GM18870 (cell line): ENCODE measurements around the gene ZNF268.
"Not testable (repeated sequence)": the region's sequence is repeated elsewhere in the genome, so short reads cannot be mapped to it uniquely, and the experiment has no call there.

Source experiments
- ATAC-seq: cut with Tn5 transposase; IDR thresholded peaks from one replicate; pipeline ENCODE4 v1.9.1; 2021; ENCODE audit warnings: moderate library complexity; ENCODE audit not compliant: unreplicated experiment

Gene ZNF268

GRCh38 chr12:133226690-133227089 lies 45.4 kb downstream of the ZNF268 start:
- ATAC-seq: no peak

GRCh38 chr12:133227281-133227852 lies 46.1 kb downstream of the ZNF268 start:
- ATAC-seq: no peak

- ATAC-seq: no peak
These were observed 49.7 kb downstream of the ZNF268 start for GRCh38 chr12:133231001-133231400.

GRCh38 chr12:133233006-133233405 lies 51.7 kb downstream of the ZNF268 start:
- ATAC-seq: no peak

- ATAC-seq: no peak
These were observed 52.8 kb downstream of the ZNF268 start for GRCh38 chr12:133233993-133234564.

- ATAC-seq: no peak
These were observed 53.7 kb downstream of the ZNF268 start for GRCh38 chr12:133234971-133235370.

GRCh38 chr12:133235401-133236112 lies 54.3 kb downstream of the ZNF268 start, which contains the start of gene ANHX:
Gene ANHX (minus strand): TSS chr12:133235877. CDS start chr12:133234356, 1,521 bp downstream.
- ATAC-seq: no peak

GRCh38 chr12:133236144-133236543 lies 54.8 kb downstream of the ZNF268 start:
- ATAC-seq: no peak

GRCh38 chr12:133236556-133236955 lies 55.3 kb downstream of the ZNF268 start:
- no peak for ATAC-seq

- no peak for ATAC-seq
These were observed 70.4 kb downstream of the ZNF268 start for GRCh38 chr12:133251732-133252131.

- ATAC-seq: not testable (repeated sequence)
These were observed 74.5 kb downstream of the ZNF268 start for GRCh38 chr12:133255833-133256232.

- ATAC-seq: no peak
These were observed 75.0 kb downstream of the ZNF268 start for GRCh38 chr12:133256321-133256720.

GRCh38 chr12:133264173-133264572 lies 82.9 kb downstream of the ZNF268 start:
- no peak for ATAC-seq
